Urinary bladder (tissue), 4 donors: ENCODE data around the gene CRYGD. TPM values are rescaled to one million over a fixed set of nuclear protein-coding genes. Genes with fewer than 3 reads are reported as not detected.

Experiments used
- DNase-seq: peaks from one replicate; pipeline ENCODE4 v3.0.0-alpha.2; 2015; ENCODE audit errors: extremely low spot score
- H3K27ac ChIP-seq: one replicate; pipeline ENCODE4 v1.5.1; 2013; ENCODE audit warnings: low read depth, mild to moderate bottlenecking, moderate library complexity
- H3K36me3 ChIP-seq: one replicate; pipeline ENCODE4 v1.6.1; 2013; ENCODE audit warnings: mild to moderate bottlenecking, moderate library complexity; ENCODE audit not compliant: insufficient read depth
- H3K4me1 ChIP-seq: one replicate; pipeline ENCODE4 v1.6.1; 2013; ENCODE audit warnings: mild to moderate bottlenecking, moderate library complexity; ENCODE audit not compliant: insufficient read depth
- H3K4me3 ChIP-seq: one replicate; pipeline ENCODE4 v1.5.1; 2013; ENCODE audit warnings: low read depth, low read length
- WGBS: extraction: QIAGEN DNeasy Blood & Tissue Kit; methylation state at CpG from one replicate; pipeline ENCODE4 v1.1.7; 2013; 5-methylcytosine and 5-hydroxymethylcytosine counted together
- polyA plus RNA-seq: library from polyadenylated mRNA; stranded (reverse); fragments of 200-250 nt; gene quantifications from one replicate; pipeline ENCODE4 v1.2.3, GENCODE V29; 2013
- total RNA-seq: library from RNA; depleted of rRNA; stranded (reverse); fragments of >200 nt; gene quantifications from one replicate; pipeline ENCODE4 v1.2.3, GENCODE V29; 2014
- donor health status: healthy with polysubstance abuse.
- donor health status: healthy.

The CRYGD gene
- total and polyA plus RNA-seq, 2 donors = 0.95 TPM; not detected in 1

DNA sequence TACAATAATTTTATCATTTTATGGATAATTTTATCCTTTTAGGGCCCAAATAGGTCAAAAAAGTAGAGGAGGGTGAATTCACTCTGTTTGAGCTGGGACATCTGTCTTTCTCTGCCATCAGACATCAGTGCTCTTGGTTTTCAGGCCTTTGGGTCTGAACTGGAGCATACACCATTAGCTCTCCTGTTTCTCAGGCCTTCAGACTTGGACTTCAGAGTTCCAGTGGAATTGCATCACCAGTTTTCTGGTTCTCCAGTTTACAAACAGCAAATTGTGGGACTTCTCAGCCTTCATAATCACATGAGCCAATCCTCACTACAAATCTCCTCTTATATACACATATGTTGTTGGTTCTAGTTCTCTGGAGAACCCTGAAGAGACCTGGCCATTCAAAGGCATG, 33.9 kb downstream of the CRYGD start:
- H3K4me3 ChIP-seq = no peak overlapping the region
- no peaks in the 10 kb centered on the region for H3K36me3 ChIP-seq
- H3K27ac ChIP-seq = no peak overlapping the region
- no peak for DNase-seq
- H3K4me1 ChIP-seq = no peaks in the 10 kb centered on the region

GRCh38 chr2:208086029-208086428, 38.3 kb downstream of the CRYGD start:
- DNase-seq = no peak
- H3K36me3 ChIP-seq = no peaks in the 10 kb centered on the region
- no peak overlapping the region for H3K27ac ChIP-seq
- WGBS = 75% methylated on average over 1 of the region's 1 CpG
- H3K4me1 ChIP-seq = no peaks in the 10 kb centered on the region
- H3K4me3 ChIP-seq = no peak overlapping the region

DNA sequence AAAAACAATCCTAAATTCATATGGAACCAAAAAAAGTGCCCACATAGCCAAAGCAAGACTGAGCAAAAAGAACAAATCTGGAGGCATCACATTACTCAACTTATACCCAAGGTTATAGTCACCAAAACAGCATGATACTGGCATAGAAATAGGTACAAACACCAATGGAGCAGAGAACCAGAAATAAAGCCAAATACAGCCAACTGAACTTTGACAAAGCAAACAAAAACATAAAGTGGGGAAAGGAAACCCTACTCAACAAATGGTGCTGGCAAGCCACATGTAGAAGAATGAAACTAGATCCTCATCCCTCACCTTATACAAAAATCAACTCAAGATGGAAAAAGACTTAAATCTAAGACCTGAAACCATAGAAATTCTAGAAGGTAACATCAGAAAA, 40.5 kb downstream of the CRYGD start:
- H3K4me1 ChIP-seq = no peaks in the 10 kb centered on the region
- H3K4me3 ChIP-seq = no peak overlapping the region

DNA sequence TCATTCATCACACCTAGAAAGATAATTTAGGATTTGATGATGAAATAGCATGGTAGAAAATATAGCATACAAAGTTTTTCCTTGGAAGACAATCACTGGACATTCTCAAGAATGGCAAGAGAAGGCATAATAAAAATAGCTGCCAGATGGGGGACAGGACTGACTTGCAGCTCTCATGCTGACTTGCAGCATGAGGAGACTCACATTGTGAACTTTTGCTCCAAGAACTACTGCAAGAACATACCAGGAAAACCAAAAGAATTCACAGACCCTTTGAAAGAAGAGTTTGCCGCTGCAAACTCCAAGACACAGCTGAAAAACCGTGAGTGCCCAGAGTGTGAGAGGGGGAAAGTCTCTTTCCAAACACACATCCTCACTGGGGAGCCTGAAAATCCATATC, 47.0 kb downstream of the CRYGD start:
- no peak overlapping the region for H3K27ac ChIP-seq
- no peaks in the 10 kb centered on the region for H3K36me3 ChIP-seq
- WGBS = 46% methylated on average over 2 of the region's 2 CpGs
- H3K4me3 ChIP-seq = no peak overlapping the region
- no peaks in the 10 kb centered on the region for H3K4me1 ChIP-seq
- DNase-seq = no peak

More for the DNA sequence above, 40.5 kb downstream of the CRYGD start:
- no peak for DNase-seq
- Histone ChIP-seq H3K27ac (no peak overlapping the region), H3K36me3 (no peaks in the 10 kb centered on the region)

DNA sequence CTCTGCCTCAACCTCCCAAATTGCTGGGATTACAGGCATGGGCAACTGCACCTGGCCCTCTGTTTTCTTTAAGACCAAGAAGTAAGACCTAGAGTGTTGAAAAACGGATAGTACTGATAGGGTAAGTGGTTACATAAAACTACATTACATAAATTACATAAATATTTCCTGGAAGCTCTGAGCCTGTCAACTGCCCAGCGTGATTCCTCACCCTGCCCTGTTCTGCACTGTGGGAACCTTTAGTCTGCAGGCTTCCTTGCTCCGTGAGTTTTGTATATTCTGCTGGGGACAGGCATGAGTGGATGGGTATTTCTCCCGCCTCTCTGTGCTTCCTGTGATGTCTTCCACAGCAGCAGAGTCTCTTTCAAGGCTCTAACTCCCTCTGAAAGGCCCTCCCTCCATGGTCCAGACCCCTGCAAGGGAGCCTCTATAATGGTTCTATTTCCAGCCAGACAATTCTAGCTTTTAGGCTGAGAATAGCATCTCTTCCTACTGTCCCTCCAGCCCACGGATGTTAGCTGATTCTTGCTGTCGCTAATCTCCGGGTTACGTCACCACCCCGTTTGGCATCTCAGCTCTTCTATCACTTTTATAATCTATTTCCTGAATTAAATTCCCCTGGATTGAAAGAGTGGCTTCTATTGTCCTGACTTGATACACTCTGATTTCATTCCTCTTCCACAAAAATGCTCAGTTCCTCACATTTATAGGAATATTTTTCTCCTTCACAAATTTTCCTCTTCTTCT, 49.5 kb downstream of the CRYGD start:
- Histone ChIP-seq H3K36me3 (no peaks in the 10 kb centered on the region), H3K4me1 (no peaks in the 10 kb centered on the region), H3K4me3 (no peak overlapping the region), H3K27ac (no peak overlapping the region)
- WGBS = 36% methylated on average over 9 of the region's 9 CpGs
- no peak for DNase-seq

DNA sequence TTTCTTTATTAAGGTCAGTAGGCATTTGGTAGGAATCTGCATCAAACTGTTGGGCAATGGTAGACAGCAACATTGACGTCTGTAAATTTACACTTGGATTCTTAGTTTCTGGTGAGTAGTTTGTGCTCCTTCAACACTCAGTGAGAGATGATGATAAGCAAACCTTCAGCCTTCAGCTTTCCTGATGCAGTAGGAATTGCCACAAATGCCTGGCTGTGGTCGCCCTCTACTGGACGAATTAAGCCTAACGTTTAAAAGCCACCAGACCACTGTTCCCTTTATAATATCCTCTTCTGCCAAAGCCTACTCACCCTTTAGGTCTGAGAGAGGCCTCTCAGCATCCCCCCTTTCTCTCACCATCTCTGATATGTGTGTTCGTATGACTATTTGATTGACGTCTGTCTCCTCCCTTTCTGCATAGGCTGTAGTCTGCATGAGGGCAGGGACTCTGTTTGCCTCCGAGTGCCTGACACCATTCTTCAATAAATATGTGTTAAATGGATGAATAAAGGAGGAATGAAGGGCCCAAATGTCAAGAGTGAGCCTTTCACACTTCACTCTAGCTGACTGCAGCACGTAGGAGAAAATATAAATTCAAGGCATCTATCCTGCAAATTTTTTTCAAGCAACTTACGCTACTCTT, 52.0 kb downstream of the CRYGD start:
- WGBS = 28% methylated on average over 9 of the region's 9 CpGs

More for the DNA sequence above, 52.0 kb downstream of the CRYGD start:
- H3K4me3 ChIP-seq = no peak overlapping the region
- DNase-seq = peak; percentile 15
- no peaks in the 10 kb centered on the region for H3K36me3 ChIP-seq
- no peak overlapping the region for H3K27ac ChIP-seq
- H3K4me1 ChIP-seq = no peaks in the 10 kb centered on the region

Other genes starting within 250 kb of the CRYGD start
- 30.1 TPM for gene PLEKHM3, start 99.0 kb downstream of the CRYGD start, total RNA-seq
- 5.7 TPM for gene PLEKHM3, start 99.0 kb downstream of the CRYGD start, polyA plus RNA-seq
- not detected for gene CRYGC, start 5.3 kb upstream of the CRYGD start, total RNA-seq
- gene CRYGC, start 5.3 kb upstream of the CRYGD start, polyA plus RNA-seq = not detected
- gene CRYGB, start 21.6 kb upstream of the CRYGD start, total RNA-seq = not detected
- not detected for gene CRYGB, start 21.6 kb upstream of the CRYGD start, polyA plus RNA-seq
- gene CRYGA, start 39.1 kb upstream of the CRYGD start, total RNA-seq = not detected
- gene CRYGA, start 39.1 kb upstream of the CRYGD start, polyA plus RNA-seq = not detected
- 0.37 TPM for gene C2orf80, start 65.5 kb upstream of the CRYGD start, total RNA-seq
- not detected for gene C2orf80, start 65.5 kb upstream of the CRYGD start, polyA plus RNA-seq
- gene IDH1, start 130.5 kb upstream of the CRYGD start, total RNA-seq = 268 TPM
- 88.4 TPM for gene IDH1, start 130.5 kb upstream of the CRYGD start, polyA plus RNA-seq
- gene PIKFYVE, start 141.7 kb upstream of the CRYGD start, total RNA-seq = 57.5 TPM
- 9.8 TPM for gene PIKFYVE, start 141.7 kb upstream of the CRYGD start, polyA plus RNA-seq